Aortic smooth muscle cell (primary cell): Measurements from ENCODE around the gene ATP5PD. TPM values are rescaled to one million over a fixed set of nuclear protein-coding genes. Genes with fewer than 3 reads are reported as not detected.

Experiments used
- total RNA-seq: library from RNA; depleted of rRNA; stranded (reverse); fragments of >200 nt; gene quantifications from 2 replicates; pipeline ENCODE4 v1.2.3, GENCODE V29; 2014

ATP5PD gene
- 371 and 373 TPM in 2 replicates for total RNA-seq

DNA sequence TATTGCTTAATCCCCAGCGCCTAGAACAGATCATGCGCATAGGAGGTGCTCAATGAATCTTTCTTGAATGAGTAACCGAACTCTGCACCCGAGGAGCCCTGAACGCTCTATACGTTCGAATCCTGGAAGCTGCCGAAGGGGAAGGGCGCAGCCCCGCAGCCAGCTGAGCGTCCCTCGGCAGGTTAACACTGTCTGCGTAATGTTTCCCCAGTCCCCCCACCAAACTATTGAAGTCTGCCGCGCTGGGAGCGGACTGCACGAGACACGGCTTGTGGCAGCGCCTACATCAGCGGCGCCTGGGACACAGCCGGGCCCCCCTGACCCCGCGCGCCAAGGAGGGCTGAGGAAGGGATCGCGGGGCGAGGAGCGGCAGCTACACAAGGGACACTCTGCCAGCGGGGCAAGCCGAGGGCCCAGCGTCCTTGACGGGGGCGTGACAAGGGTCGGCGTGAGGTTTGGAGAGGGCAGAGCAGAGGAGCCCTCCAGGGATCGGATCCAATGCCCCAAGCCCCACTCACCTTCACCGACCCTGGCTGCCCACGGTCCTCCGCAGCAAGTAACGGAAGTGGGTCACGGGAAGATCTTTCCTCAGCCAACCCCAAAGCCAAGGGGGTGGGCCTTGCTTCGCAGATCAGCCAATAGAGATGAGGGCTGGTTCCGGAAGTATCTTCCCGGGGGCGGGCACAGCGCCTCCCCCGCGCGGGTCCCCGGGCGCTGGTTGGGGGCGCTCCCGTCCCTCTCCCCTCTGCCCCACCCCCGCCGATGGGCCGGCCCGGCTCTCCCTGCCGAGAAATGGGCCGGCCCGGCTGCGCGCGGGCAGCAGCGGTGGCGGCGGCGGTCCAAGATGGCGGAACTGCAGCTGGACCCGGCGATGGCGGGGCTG is at the start of gene ATP5PD, which contains the start of gene KCTD2:
ATP5PD (minus strand) TSS at position 563 of the 883 bp plus-strand sequence. CDS start 4,319 bp downstream, outside the sequence.
KCTD2 (plus strand) TSS at position 819 of the 883 bp plus-strand sequence; CDS start at position 845, 26 bp downstream.

GRCh38 chr17:75087558-75088453 is 41.0 kb upstream of the ATP5PD start, which contains the start of gene SLC16A5:
SLC16A5 (plus strand) TSS chr17:75087954; CDS start chr17:75093637, 5,683 bp downstream.

DNA sequence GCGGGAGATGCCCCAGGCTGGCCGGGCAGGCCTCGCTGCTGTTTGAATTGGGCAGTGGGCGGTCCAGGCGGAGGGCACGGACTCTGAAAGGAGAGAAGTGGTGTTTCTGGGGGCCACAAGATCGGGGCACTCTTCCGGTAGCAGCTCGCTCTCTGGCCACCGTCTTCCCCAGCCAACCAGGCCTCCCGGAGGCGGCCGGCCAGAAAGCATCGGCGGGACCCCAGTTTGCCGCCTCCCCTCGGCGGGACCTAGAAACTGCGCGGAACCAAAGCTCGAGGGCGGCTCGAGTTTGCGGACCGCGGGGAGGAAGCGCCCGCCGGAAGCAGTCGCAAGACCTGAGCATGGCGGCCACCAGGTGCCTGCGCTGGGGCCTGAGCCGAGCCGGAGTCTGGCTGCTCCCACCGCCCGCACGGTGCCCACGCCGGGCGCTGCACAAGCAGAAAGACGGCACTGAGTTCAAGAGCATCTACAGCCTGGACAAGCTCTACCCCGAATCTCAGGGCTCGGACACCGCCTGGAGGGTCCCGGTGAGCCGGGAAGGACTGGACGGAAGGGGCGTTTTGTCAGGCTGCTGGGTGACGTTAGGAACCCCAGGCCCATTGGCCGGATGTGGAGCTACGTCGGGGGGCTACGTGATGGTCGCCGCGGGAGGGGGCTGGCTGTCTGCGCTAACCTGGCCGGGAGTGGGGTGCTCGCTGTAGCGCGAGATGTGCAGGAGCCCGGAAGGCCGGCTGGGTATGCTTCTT is 34.2 kb downstream of the ATP5PD start, which contains the start of gene MRPL58:
MRPL58 (plus strand) TSS at position 325 of the 746 bp plus-strand sequence; CDS start at position 342, 17 bp downstream.

Other genes starting within 250 kb of the ATP5PD start
- gene GRIN2C, start 187.1 kb downstream of the ATP5PD start, total RNA-seq = under 0.01 TPM in 1 of 2 replicates, not detected in the other
- gene FDXR, start 174.0 kb downstream of the ATP5PD start, total RNA-seq = 16.6 and 19.6 TPM in 2 replicates
- not detected in 2 replicates for gene FADS6, start 153.3 kb downstream of the ATP5PD start, total RNA-seq
- not detected in 2 replicates for gene USH1G, start 123.7 kb downstream of the ATP5PD start, total RNA-seq
- not detected in 2 replicates for gene OTOP2, start 122.7 kb downstream of the ATP5PD start, total RNA-seq
- gene OTOP3, start 111.1 kb downstream of the ATP5PD start, total RNA-seq = not detected in 2 replicates
- gene HID1, start 74.2 kb downstream of the ATP5PD start, total RNA-seq = 1.3 and 1.5 TPM in 2 replicates
- gene CDR2L, start 59.3 kb downstream of the ATP5PD start, total RNA-seq = 11.2 and 11.9 TPM in 2 replicates
- gene MRPL58, start 34.3 kb downstream of the ATP5PD start, total RNA-seq = 27.0 and 30.6 TPM in 2 replicates
- 15.0 and 15.9 TPM in 2 replicates for gene KCTD2, start 256 bp upstream of the ATP5PD start, total RNA-seq
- gene SLC16A5, start 41.0 kb upstream of the ATP5PD start, total RNA-seq = 1.1 and 1.5 TPM in 2 replicates
- 1.6 and 1.8 TPM in 2 replicates for gene ARMC7, start 63.0 kb upstream of the ATP5PD start, total RNA-seq
- gene NT5C, start 84.8 kb upstream of the ATP5PD start, total RNA-seq = 33.4 and 44.3 TPM in 2 replicates
- 60.5 and 68.2 TPM in 2 replicates for gene JPT1, start 107.5 kb upstream of the ATP5PD start, total RNA-seq
- gene SUMO2, start 136.0 kb upstream of the ATP5PD start, total RNA-seq = 123 and 178 TPM in 2 replicates
- 21.5 and 28.4 TPM in 2 replicates for gene NUP85, start 158.7 kb upstream of the ATP5PD start, total RNA-seq
- 13.0 and 13.3 TPM in 2 replicates for gene GGA3, start 214.6 kb upstream of the ATP5PD start, total RNA-seq
- gene MRPS7, start 214.9 kb upstream of the ATP5PD start, total RNA-seq = 58.7 and 62.5 TPM in 2 replicates
- gene MIF4GD, start 224.3 kb upstream of the ATP5PD start, total RNA-seq = 11.6 and 11.9 TPM in 2 replicates
- 4.1 and 7.9 TPM in 2 replicates for gene SLC25A19, start 242.5 kb upstream of the ATP5PD start, total RNA-seq